Measurements from ENCODE around the gene SEC22A. TPM values are rescaled to one million over a fixed set of nuclear protein-coding genes. Genes with fewer than 3 reads are reported as not detected.

SEC22A gene
- total and polyA plus RNA-seq, 2 of the 8 experiments (the other 6 are each of a cell fraction or from before 2014, with no cell fraction given): 10.6 to 17.1 TPM

GRCh38 chr3:123287962-123288302 lies 86.2 kb downstream of the SEC22A start:
- no peaks in the 10 kb centered on the region for H3K79me2 ChIP-seq (ENCODE audit: control insufficient read depth in 1 of 2, insufficient read depth in 2 of 2, low read length in 2 of 2)
- H3K23ac ChIP-seq (ENCODE audit: insufficient read length): no peak overlapping the region
- no peak overlapping the region for H2BK15ac ChIP-seq (ENCODE audit: low read length)
- H3K18ac ChIP-seq (ENCODE audit: extremely low read depth, low read length): no peak overlapping the region
- WGBS, 2 experiments (ENCODE audit: extremely low coverage in 1 of 2, insufficient coverage in 1 of 2, insufficient read length in 1 of 2, insufficient replicate concordance in 2 of 2, low coverage in 1 of 2, low lambda C conversion rate in 2 of 2, missing lambda C conversion rate in 1 of 2): 92% methylated on average over 6 of the region's 6 CpGs; no CpG with 5 or more reads in 1 of the 2 experiments
- no peak overlapping the region for H2BK12ac ChIP-seq (ENCODE audit: low read depth, low read length)
- no peak for TF ChIP-seq PHF8 (conservative IDR thresholded peaks at IDR 0.05; ENCODE audit: low read depth, low read length)
- no peak for TF ChIP-seq NRF1 (IDR thresholded peaks at IDR 0.05; ENCODE audit: low read depth, low read length)
- TF ChIP-seq JUND (IDR thresholded peaks at IDR 0.05; ENCODE audit: low read length): no peak
- no peak for TF ChIP-seq EZH2 (IDR thresholded peaks at IDR 0.05; ENCODE audit: low read depth, low read length, severe bottlenecking)
- TF ChIP-seq EGR1 (IDR thresholded peaks at IDR 0.05; ENCODE audit: borderline replicate concordance, low read depth, low read length): no peak
- TF ChIP-seq POLR2AphosphoS5 (IDR thresholded peaks at IDR 0.05; ENCODE audit: low read depth, low read length): no peak
- no peak for TF ChIP-seq CBX5 (IDR thresholded peaks at IDR 0.05; ENCODE audit: low read depth, low read length)
- TF ChIP-seq KDM1A (IDR thresholded peaks at IDR 0.05; ENCODE audit: borderline replicate concordance, low read length): no peak
- TF ChIP-seq SIRT6 (IDR thresholded peaks at IDR 0.05; ENCODE audit: low read length): no peak
- TF ChIP-seq KDM4A (IDR thresholded peaks at IDR 0.05; ENCODE audit: low read depth, low read length, severe bottlenecking): no peak
- no peak overlapping the region for H2BK20ac ChIP-seq (ENCODE audit: low read length)
- no peak overlapping the region for H3K14ac ChIP-seq (ENCODE audit: insufficient read length)
- no peaks in the 10 kb centered on the region for H3K23me2 ChIP-seq (ENCODE audit: low read depth, low read length)
- no peak overlapping the region for H3K4me3 ChIP-seq (ENCODE audit: extremely low read depth in 1 of 4, insufficient read depth in 2 of 4, low read depth in 3 of 4, low read length in 4 of 4)
- H2AFZ ChIP-seq (ENCODE audit: low read length): no peak overlapping the region
- H3K27ac ChIP-seq (ENCODE audit: low read depth, low read length): no peak overlapping the region
- no peaks in the 10 kb centered on the region for H3K9me3 ChIP-seq (ENCODE audit: insufficient read depth in 2 of 2, low read depth in 1 of 2, low read length in 1 of 2)
- POLR2A ChIA-PET (ENCODE audit: partially characterized antibody): interaction anchor here (1.3 kb wide), 1 partner anchor 14 kb away, joined by 4 read pairs; no protein-coding TSS in a partner anchor
- H3K36me3 ChIP-seq (ENCODE audit: control insufficient read depth in 2 of 4, insufficient read depth in 4 of 4, low read length in 3 of 4): peaks cover 7 to 34% (median 24%) of the 10 kb centered on the region in 4 experiments
- no peak overlapping the region for H2BK120ac ChIP-seq (replicated peaks; ENCODE audit: low read depth, low read length)
- H3K4me2 ChIP-seq (ENCODE audit: insufficient read depth in 1 of 2, low read depth in 2 of 2, low read length in 2 of 2): no peak overlapping the region
- no peaks in the 10 kb centered on the region for H3K79me1 ChIP-seq (ENCODE audit: low read depth, low read length)
- H4K5ac ChIP-seq (ENCODE audit: insufficient read length, low read depth, low read length): no peak overlapping the region
- H4K8ac ChIP-seq (ENCODE audit: extremely low read depth, insufficient read depth, low read length): no peak overlapping the region
- CTCF ChIA-PET (ENCODE audit: partially characterized antibody): interaction anchor here (0.8 to 5.0 kb wide), 7 partner anchors 12 to 124 kb away, joined by 3 to 90 read pairs (median 4); no protein-coding TSS in a partner anchor
- no peak overlapping the region for H2BK5ac ChIP-seq (ENCODE audit: low read depth, low read length)
- DNase-seq (ENCODE audit: low read depth in 1 of 2, low spot score in 2 of 2) (no peak), FAIRE-seq (no peak)
- no peaks in the 10 kb centered on the region for H3K27me3 ChIP-seq (replicated peaks in 1 of 4; ENCODE audit: control insufficient read depth in 3 of 4, extremely low read depth in 1 of 4, insufficient read depth in 3 of 4, low read length in 3 of 4)
- no peak overlapping the region for H3K4ac ChIP-seq (replicated peaks; ENCODE audit: insufficient read length, low read depth, low read length)
- H3K4me1 ChIP-seq (replicated peaks in 1 of 4; ENCODE audit: control insufficient read depth in 3 of 4, insufficient read depth in 4 of 4, low read length in 3 of 4): peaks cover 0 to under 1% (median 0%) of the 10 kb centered on the region in 4 experiments; a peak in 2 of 7 replicates
- H3K56ac ChIP-seq (replicated peaks; ENCODE audit: insufficient read length, low read depth, low read length): no peak overlapping the region
- no peak overlapping the region for H4K91ac ChIP-seq (replicated peaks; ENCODE audit: insufficient read length, low read length)
- no peak overlapping the region for H3K9ac ChIP-seq (replicated peaks in 1 of 4; ENCODE audit: extremely low read depth in 1 of 4, low read depth in 3 of 4, low read length in 3 of 4)
- peaks cover 4 to 26% of the 10 kb centered on the region in 2 experiments for H4K20me1 ChIP-seq (replicated peaks in 1 of 2; ENCODE audit: control insufficient read depth in 1 of 2, insufficient read depth in 2 of 2, low read length in 2 of 2)
- no peak overlapping the region for H2AK5ac ChIP-seq (ENCODE audit: low read depth, low read length)
